ENCODE data around the gene VSTM2L.
"Not testable (repeated sequence)": the region's sequence is repeated elsewhere in the genome, so short reads cannot be mapped to it uniquely, and the experiment has no call there.

The VSTM2L gene

GRCh38 chr20:37963483-37963882 is 60.6 kb downstream of the VSTM2L start:
- DNase-seq (ENCODE audit: low read depth in 2 of 2): not testable (repeated sequence)

GRCh38 chr20:37968841-37969401 is 66.0 kb downstream of the VSTM2L start:
- DNase-seq (ENCODE audit: low read depth in 2 of 2): no peak

- DNase-seq (ENCODE audit: low read depth in 2 of 2): no peak
These were observed 67.3 kb downstream of the VSTM2L start for GRCh38 chr20:37969949-37970855.

GRCh38 chr20:37970856-37971245 is 67.9 kb downstream of the VSTM2L start:
- DNase-seq (ENCODE audit: low read depth in 2 of 2): no peak

DNA sequence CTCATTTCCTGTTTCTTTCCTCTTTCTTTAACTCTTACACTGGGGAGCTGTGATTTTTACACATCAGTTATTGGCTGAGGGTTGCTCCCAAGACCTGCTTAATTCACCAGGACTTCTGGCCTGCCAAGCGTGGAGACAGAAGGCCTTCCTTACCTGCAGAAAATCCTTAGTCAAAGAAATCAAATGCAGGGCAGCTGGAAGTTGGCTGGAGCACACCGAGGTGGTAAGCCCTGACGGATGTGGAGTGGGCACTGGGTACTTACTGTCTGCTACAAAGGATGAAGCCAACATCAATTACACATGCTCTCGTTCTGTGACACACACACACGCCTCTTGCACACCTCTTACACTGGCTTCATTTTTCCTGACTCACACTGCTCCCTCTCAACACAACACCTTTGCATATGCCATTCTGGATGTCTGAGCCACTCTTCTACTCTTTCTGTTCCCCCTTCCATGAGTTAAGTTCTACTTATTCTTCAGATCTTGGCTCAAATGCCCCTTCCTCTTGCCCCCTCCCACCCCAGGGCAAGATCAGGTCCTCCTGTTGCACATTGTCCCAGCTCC is 68.7 kb downstream of the VSTM2L start:
- no peak for DNase-seq (ENCODE audit: low read depth in 2 of 2)

GRCh38 chr20:37972256-37973058 is 69.5 kb downstream of the VSTM2L start:
- no peak for DNase-seq (ENCODE audit: low read depth in 2 of 2)

DNA sequence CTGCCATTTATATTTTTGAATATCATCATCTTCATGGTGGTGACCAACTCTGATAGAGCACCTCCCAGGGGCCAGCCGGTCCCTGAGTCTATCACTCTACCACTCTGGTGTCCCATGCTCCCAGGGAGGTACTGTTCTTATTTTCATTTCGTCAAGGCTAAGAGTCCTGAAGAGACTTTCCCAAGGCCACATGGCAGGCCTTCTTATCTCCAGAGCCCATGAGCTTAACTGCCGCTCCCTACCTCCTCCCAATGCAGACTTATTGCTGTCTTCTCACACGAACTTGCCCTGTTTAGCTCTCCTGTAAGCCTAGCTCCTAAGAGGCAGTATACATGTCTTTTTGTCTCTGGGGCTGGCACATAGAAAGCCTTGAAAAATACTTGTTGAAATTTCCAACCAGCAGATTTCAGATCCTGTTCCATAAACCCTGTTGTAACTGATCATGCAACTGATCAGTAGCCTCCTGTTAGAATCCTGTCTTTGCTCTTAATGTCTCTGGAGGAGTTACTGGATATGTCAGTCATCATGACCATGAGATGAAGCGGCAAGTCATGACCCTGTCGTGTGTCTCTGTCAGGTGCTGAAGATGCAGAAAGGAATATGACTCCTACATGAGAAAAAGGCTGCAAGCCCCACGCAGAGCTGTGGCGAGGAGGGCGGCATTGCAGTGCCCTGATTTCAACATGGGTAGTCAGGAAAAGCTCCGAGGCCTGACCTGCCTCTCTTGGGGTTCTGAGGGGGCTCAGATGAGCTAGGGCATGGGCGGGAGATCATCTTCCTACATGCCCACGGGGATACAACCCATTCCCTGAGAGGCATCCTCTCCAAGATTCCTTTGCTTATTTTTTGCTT is 70.4 kb downstream of the VSTM2L start:
- DNase-seq (ENCODE audit: low read depth in 2 of 2): no peak

DNA sequence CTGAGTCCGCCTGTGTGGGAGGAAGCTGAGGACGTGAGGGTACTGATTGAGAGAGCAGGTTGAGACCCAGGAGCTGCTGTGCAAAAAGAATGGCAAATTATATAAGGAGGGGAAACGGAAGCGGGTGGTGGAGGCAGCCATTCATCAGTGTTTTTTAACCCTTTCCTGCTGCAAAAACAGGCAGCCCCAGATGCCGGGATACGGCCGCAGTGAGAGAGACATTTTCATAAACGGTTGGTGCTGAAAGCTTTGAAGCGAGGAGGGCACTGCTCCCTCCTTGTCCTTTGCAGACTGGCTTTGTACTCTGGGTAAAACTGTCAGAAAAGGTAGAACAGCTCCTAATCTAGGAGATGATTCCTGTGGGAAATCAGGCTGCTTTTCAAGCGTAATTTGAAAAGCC is 74.0 kb downstream of the VSTM2L start:
- no peak for DNase-seq (ENCODE audit: low read depth in 2 of 2)

GRCh38 chr20:37977338-37977737 is 74.4 kb downstream of the VSTM2L start:
- DNase-seq (ENCODE audit: low read depth in 2 of 2): no peak

- DNase-seq (ENCODE audit: low read depth in 2 of 2): no peak
These were observed 74.9 kb downstream of the VSTM2L start for GRCh38 chr20:37977786-37978185.

DNA sequence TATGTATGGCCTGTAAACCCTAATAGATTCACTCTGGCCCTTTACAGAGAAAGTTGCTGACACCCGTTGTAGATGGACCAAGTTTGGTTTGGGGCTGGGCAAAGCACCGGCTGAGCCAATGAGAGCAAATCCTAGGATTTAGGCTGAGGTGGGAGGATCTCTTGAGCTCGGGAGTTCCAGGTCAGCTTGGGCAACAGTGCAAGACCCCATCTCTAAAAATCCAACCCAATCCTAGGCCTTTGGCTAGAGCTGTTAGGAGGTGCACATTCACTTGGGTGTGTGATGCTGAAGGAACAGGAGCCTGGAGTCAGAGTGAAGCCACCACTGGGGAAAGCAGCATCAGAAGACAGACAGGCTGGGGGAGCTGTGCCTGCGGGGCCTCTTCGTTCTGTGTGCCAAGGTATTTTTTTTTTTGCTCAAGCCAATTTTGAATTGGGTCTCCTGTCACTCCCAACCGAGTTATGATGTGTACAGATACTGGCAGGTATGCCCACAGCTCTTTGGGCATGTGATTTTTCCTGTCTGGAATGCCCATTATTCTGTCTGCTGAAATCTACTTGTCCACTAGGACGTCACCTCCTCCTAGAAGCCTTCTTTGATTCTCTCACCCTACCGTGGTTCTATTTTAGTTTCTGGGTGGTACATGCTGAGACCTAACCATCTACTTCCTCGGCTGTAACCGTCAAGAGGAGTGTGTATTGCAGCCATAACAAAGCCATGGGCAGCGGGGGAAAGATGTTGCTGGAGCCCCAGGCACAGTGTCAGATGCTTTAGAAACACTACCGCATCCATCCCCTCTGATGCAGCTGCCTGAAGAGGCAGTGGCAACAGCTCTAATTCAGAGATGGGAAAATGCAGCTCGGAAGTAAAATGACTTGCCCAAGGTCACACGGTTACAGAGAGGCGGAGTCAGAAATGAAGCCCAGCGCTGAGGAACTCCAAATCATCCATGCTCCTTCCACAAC is 76.4 kb downstream of the VSTM2L start:
- no peak for DNase-seq (ENCODE audit: low read depth in 2 of 2)

GRCh38 chr20:37980383-37980782 is 77.5 kb downstream of the VSTM2L start:
- no peak for DNase-seq (ENCODE audit: low read depth in 2 of 2)

DNA sequence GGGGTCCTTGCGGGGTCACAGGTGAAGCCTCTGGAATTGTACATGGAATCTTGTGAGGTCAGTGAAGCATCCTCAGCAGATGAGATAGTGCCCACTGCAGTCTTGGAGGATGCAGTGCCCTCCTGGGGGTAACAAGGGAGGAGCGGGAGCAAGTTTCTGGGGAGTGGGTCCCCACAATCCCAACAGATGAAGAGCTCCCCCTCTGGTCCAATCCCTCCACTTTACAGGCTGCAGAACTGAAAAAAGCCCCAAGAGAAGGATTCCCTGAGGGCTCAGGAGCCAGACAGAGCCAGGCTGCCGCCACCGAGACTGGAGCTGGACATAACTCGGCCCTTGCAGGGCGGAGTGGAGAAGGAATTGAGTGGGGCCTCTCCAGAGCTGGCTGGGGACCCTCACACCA is 77.9 kb downstream of the VSTM2L start:
- no peak for DNase-seq (ENCODE audit: low read depth in 2 of 2)

GRCh38 chr20:37981568-37981967 is 78.6 kb downstream of the VSTM2L start:
- no peak for DNase-seq (ENCODE audit: low read depth in 2 of 2)

GRCh38 chr20:37983286-37983685 is 80.4 kb downstream of the VSTM2L start:
- no peak for DNase-seq (ENCODE audit: low read depth in 2 of 2)

DNA sequence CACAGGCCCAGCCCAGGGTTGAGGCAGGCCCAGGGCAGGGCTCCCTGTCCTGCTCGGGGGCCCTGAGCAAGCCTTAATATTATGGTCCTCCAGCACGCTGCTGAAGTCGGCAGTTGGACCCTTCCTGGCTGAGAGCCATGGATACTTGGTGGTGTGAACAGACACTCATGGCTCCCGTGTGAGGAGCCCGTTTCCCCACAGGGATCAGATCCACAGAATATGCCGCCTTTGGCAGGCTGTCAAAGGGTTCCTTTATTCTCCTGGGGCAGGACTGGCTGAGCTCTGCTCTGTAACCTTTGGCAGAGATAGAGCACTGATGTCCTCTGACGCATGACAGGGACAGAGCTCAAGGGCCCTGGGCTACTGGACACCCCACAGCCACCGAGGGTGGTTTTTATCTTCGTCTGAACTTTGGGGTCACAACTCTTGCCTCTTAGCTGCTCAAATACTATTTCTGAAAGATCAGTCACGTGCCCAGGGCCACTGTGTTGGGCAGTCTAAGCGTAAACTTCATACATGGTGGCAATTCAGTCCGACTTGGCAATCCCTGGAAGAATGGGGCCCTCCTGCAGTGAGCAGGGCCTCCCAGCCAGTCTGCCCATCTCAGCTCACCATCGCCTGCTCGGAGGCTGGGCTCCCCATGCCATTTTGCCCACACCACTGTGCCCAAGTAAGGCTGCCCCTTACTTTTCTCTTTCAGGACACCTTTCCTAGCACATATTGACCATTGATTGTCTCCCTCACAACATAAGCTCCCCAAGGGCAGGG is 81.3 kb downstream of the VSTM2L start:
- DNase-seq (ENCODE audit: low read depth in 2 of 2): no peak

DNA sequence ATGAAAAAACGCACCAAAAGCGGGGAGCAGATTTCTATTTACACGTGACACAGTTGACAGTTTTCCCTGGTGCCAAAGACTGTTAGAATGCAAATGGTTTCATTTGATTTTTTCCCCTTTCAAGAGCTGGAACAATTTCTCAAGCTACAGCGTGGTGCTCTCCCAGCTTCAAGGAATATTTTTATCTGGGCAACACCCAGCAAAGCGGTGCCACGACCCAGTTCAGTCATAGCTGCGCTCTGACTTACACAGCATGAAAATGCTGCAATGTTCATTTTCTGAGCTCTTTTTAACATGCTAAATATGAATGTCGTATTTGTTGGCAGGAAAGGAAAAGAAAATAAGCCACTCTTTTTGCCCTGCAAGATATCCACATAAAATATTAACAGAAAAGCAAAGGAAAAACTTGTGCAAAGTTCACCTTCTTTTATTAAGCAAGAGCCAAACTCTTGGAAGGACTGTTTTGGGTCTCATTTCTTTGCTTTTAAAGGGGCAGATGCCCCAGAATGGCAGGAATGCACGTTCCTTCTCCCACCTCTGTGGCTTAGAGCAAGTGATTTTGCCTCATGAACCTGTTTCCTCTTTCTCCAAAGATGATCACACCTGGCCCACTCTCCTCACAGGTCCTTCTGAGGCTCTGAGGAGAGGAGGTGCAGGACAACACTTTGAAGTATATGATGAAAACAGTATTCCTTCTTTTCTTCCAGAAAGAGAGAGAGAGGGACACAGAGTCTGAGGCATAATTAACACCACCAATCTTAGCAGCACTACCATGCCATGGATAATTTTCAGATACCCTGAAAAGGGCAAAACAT is 83.3 kb downstream of the VSTM2L start:
- DNase-seq (ENCODE audit: low read depth in 2 of 2): no peak

DNA sequence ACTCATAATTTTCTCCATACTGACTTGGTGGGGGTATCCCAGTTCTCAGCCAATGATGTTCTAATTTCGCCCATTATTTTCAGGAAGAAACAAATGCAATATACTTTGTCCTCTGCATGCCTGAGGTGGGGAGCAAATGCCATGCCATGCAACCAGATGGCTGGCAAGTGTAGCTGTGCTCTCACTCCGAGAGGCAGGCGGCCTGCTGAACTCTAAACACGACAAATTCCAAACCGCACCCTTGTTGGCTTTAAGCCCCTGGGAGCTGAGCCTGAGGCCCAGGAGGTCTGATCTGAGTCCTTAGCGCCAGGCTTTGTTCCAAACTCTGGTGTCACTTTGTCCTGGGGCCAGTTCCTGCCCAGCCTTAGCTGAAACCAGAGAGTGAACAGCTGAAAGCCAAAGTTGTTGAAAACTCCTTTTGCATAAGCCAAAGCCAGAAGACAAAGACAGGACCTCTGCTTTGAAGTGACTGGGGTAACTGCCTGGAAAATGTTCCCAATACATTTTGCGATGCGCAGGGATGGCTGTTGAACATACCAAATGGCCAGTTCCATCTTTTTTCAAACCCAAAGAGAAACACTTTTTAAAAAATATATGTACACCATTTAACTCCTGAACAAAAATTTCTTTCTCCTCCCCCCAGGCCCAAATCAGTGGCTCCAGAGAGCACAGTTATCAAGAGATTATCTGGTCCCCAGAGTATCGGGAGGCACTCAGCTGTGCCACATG is 84.1 kb downstream of the VSTM2L start:
- DNase-seq (ENCODE audit: low read depth in 2 of 2): no peak

All from stimulated activated CD8-positive, alpha-beta memory T cell treated with anti-CD3 and anti-CD28 coated beads, Interleukin-2, amount 100 ng/mL, for 48 hours (primary cell).